Measurements from ENCODE around the gene UBL4A.

The UBL4A gene

DNA sequence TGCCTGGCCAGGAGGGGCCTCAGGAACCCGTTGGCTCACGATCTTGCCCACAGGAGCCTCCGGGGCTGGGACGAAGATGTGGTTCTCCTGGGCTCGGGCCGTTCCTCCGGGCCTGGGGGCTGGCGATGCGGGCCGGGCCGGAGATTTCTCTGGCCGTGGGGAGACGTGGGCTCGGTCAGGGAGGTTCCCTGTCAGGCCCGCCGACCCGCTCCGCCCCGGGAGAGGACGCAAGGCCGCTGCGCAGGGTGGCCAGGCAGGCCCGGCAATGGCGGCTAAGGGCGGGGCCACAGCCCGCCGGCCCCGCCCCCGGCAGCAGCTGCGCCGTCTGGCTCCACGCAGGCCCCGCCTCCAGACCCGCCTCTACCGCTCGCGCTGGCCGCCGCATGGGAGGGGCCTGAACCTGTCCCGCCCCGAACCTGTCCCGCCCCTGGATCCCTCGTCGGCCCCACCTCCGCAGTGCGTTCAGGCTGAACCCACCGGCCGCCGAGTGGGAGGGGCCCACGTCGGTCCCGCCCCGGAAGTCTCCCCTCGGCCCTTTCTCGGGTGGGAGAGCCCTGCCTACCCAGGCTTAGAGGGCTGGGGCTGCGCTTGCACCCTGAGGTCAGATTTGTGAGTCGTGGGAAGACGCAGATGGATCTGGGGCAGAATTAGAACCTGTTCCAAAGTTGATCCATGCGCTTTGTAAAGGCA is 29.7 kb upstream of the UBL4A start, which contains the start of gene FAM3A:
Gene FAM3A (minus strand): TSS at position 267 of the 690 bp plus-strand sequence. CDS start 460 bp downstream, outside the sequence.
- peak; percentile 55 for DNase-seq (ENCODE audit: low read depth)
- H3K4me3 ChIP-seq (ENCODE audit: low read depth, low read length), result peak within 1 kb of the TSS; percentile 59
- TF ChIP-seq CTCF (IDR thresholded peaks at IDR 0.05; ENCODE audit: low read depth, low read length, missing control alignments), result no peak
- in situ Hi-C loops (cut with HindIII; ENCODE audit: low sequenced_read_pairs), result no loop called here

GRCh38 chrX:154515090-154515965 is 28.9 kb upstream of the UBL4A start:
- no peak for DNase-seq (ENCODE audit: low read depth)
- peak overlapping the region; percentile 59 for H3K4me3 ChIP-seq (ENCODE audit: low read depth, low read length)
- no peak for TF ChIP-seq CTCF (IDR thresholded peaks at IDR 0.05; ENCODE audit: low read depth, low read length, missing control alignments)
- in situ Hi-C loops (cut with HindIII; ENCODE audit: low sequenced_read_pairs), result no loop called here

DNA sequence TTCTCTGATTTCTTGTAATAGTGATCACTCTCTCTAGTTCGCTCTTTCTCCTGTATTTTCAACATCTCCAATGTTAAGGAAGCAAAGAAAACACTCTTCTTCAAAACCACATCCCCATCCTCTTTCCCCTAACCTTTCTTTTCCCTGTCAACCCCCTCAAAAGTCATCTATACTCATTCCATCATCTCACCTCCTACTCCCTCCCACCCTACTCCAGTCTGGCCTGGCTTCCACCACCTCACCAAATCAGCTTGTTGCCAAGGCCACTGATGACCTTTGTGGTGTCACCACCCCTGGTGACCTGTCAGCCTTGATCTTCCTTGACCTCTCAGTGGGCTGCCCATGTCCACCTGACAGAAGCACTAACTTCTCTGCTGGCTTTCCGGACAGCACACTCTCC is 27.3 kb upstream of the UBL4A start:
- DNase-seq (ENCODE audit: low read depth), result no peak
- in situ Hi-C loops (cut with HindIII; ENCODE audit: low sequenced_read_pairs), result no loop called here
- H3K4me3 ChIP-seq (ENCODE audit: low read depth, low read length), result no peak overlapping the region
- no peak for TF ChIP-seq CTCF (IDR thresholded peaks at IDR 0.05; ENCODE audit: low read depth, low read length, missing control alignments)

DNA sequence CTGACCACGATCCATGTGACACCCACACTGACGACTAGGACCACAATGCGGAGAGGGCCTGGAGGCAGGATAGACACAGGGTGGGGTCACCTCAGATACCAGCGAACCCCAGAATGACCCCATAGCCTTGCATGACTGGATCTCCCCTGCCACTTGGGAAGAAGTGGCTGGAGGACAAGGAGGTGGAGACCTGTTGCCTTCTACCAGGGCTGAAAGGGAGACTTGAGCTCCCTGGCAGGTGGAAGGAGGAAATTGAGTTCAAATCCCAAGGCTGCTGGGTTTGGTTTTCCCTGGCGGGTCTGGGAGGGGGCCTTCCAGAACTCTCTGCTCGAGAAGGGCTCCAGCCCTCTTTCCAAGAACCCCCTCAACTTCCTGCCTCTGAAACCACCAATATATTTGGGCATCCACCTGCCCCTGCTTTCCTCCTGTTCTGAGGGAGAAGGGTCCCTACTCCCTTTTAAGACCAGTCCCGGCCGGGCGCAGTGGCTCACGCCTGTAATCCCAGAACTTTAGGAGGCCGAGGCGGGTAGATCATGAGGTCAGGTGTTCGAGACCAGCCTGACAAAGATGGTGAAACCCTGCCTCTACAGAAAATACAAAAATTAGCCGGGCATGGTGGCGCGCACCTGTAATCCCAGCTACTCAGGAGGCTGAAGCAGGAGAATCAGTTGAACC is 26.6 kb upstream of the UBL4A start:
- in situ Hi-C loops (cut with HindIII; ENCODE audit: low sequenced_read_pairs), result no loop called here

GRCh38 chrX:154511761-154512160 is 25.3 kb upstream of the UBL4A start:
- no peak overlapping the region for H3K4me3 ChIP-seq (ENCODE audit: low read depth, low read length)

More for the DNA sequence above, 26.6 kb upstream of the UBL4A start:
- no peak for DNase-seq (ENCODE audit: low read depth)
- TF ChIP-seq CTCF (IDR thresholded peaks at IDR 0.05; ENCODE audit: low read depth, low read length, missing control alignments), result no peak
- H3K4me3 ChIP-seq (ENCODE audit: low read depth, low read length), result no peak overlapping the region

More at GRCh38 chrX:154511761-154512160, 25.3 kb upstream of the UBL4A start:
- no peak for DNase-seq (ENCODE audit: low read depth)
- in situ Hi-C loops (cut with HindIII; ENCODE audit: low sequenced_read_pairs), result no loop called here
- no peak for TF ChIP-seq CTCF (IDR thresholded peaks at IDR 0.05; ENCODE audit: low read depth, low read length, missing control alignments)

All from astrocyte of the cerebellum (primary cell).